HG03439 (cell line): Measurements from ENCODE around the gene KATNIP.

ENCODE experiments used
- ATAC-seq: cut with Tn5 transposase; IDR thresholded peaks from one replicate; pipeline ENCODE4 v1.9.1; 2021; ENCODE audit warnings: mild to moderate bottlenecking, moderate library complexity; ENCODE audit not compliant: unreplicated experiment

The KATNIP gene

DNA sequence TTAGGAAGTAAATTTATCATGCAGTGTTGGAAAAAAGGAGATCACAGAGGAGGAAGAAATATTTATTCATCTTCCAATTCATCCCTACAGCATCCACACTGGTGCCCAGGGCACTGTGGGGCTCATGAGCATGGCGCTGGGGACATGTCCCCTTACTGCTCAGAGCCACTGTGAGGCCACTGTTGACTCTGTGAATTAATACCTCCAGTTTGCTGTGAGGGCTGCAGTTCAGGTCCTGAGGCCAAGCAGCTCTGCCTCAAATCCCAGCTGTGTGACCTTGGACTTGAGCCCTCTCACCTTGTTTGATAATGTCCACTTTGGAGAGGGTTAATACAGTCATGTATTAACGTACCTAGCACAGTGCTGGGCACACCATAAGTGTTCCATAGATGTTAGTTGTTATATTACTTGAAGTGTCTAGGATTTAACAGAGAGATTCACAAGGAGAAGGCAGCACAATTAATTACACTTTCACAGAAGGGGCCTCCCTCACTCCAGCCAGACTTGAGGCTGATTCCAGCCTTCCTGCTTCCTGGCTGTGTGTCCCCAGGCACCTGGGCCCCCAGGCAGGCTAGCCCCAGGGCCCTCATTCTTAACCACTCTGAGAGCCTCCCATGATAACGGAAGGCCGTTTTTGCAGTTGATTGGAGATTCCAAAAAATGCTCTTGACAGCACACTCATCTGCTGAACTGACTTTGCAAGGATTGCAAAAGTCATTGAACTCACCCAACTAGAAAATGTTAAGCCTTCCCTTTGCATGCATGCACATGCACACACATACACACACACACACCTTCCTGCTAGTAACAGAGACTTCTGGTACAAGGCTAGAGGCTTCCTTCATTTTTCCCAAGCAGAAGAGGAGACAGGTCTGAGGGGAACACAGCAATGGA, 29.4 kb downstream of the KATNIP start:
- no peak for ATAC-seq

DNA sequence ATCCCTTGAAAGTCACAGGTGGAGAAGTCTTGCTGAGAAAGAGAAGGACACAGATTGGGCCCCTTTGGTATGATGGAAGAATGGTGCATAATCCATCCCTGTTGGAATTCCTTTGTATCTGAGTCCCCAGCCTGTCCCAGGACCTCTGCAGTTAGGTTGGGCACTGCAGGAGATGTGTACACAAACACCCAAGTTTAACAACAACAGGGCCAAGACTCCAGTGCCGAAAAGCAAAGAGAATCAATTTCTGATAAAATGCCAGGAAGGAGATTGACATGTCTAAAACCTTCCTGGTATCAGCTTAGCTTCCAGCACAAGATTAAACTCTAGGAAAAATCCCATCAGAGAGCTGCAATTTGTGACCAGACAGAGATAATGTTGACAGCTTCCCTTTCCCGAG, 32.9 kb downstream of the KATNIP start:
- ATAC-seq = no peak

DNA sequence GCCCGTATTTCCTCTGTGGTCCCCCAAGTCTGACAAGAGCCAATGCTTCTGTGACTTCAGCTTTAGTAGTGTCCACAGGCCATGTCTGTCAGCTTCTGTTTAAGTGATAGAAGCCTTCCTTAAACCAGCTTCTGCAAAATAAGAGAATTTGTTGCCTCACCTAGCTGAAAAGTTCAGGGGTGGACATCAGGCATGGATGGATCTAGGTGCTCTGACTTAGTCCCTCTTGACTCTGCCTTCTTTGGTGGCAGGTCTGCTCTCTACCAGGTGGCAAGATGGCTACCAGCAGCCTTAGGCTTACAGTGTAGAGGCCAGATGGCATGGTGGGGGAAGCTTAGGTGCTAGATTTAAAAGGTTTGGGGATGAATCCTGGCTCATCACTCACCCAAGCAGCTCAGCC, 33.7 kb downstream of the KATNIP start:
- no peak for ATAC-seq

DNA sequence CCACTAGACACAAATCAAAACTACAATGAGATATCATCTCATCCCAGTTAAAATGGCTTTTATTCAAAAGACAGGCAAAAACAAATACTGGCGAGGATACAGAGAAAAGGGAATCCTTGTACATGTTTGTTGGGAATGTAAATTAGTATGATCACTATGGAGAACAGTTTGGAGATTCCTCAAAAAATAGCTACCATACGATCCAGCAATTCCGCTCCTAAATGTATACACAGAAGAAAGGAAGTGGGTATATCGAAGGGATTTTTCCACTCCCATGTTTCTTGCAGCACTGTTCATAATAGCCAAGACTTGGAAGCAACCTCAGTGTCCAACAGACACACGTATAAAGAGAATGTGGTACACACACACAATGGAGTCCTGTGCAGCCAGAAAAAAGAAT, 35.3 kb downstream of the KATNIP start:
- ATAC-seq = no peak

DNA sequence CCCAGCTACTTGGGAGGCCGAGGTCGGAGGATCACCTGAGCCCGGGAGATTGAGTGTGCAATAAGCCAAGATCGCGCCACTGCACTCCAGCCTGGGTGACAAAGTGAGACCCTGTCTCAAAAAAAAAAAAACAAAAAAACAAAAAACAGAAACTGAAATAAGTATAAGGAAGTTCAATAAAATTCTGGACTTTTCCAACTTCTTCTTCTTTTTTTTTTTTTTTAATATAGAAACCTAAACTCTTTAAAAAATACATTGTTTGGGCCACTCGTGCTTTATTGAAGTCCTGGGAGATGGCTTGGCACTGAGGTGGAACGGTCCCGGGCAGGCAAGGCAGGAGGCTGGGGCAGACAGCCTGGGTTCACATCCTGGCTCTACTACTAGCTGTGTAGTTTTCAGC, 36.8 kb downstream of the KATNIP start:
- no peak for ATAC-seq

DNA sequence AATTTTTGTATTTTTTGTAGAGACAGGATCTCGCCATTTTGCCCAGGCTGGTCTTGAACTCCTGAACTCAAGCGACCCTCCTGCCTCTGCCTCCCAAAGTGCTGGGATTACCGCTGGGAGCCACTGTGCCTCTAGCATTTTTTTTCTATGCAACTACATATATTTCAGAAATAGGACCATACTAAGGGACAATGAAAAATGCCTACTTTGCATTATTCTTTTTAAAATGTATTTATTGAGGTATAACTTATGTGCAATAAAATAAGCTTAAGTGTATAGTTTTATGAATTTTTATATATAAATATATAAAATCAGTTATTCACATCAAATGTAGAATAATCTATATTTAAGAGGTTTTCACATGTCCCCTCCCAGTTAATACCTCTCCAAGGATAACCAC, 38.1 kb downstream of the KATNIP start:
- ATAC-seq = no peak

DNA sequence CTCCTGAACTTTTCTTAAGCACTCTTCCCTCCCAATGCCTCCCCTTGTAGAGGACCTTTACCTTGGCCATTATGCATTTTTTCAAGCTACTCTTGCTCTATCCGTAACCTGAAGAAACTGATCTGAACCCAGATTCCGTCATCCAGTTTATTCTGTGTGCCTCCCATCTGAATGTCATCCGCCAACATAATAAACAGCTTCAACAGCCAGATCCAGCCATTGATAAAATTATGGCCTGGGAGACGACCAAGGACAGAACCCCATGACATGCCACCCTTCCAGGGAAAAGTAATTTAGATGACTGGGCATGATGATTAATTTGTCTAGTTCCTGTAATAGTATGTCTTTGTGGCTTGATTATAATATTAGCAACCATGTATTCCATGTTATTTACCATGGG, 41.9 kb downstream of the KATNIP start:
- ATAC-seq = no peak

DNA sequence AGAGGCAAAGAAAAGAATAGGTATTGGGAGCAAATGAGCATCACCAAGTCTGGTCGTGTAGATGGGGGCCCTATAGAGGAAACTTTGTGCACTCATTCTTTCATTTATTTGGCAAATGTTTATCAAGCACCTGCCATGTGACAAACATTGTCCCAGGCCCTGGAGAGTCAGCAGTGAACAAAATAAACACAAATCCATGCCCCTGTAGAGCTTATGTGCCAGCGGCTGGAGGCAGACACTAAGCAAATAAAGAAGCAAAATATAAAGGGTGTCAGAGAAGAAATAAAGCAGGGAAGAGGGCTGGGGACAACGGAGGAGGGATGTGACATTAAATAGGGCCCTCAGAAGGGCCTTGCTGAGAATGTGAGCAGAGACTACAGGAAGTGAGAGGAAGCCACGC, 45.5 kb downstream of the KATNIP start:
- no peak for ATAC-seq

DNA sequence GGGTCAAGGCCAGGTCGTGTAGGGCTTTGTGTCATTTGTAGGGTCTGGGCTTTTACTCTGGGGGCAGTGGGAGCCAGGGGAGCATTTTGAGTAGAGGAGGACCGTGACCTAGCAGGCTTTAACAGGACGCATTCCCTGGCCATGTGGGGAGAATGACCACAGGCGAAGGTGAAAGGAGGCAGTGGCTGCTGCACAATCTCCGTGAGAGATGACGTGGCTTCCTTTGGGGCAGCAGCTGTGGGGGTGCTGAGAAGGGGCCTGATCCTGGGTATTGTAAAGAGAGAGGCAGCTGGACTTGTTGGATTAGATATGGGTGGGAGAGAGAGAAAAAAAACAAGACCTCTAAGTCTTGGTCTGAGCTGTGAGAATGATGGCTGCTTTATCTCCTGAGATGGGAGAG, 46.0 kb downstream of the KATNIP start:
- ATAC-seq = no peak

DNA sequence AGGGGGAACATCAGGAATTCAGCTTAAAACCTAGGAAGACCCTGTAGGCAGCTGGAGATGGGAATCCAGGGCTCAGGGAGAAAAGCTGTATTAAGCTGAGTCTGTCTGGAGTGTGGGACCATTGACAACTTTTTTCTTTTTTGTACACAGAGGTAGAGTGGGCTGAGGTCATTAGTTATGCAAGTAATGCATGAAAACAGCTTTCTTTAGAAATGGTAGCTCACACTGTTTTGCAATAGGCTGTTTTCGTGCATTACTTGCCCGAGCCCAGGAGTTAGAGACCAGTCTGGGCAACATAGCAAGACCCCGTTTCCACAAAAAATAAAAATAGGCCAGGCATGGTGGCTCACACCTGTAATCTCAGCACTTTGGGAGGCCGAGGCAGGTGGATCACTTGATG, 46.5 kb downstream of the KATNIP start:
- ATAC-seq = no peak

DNA sequence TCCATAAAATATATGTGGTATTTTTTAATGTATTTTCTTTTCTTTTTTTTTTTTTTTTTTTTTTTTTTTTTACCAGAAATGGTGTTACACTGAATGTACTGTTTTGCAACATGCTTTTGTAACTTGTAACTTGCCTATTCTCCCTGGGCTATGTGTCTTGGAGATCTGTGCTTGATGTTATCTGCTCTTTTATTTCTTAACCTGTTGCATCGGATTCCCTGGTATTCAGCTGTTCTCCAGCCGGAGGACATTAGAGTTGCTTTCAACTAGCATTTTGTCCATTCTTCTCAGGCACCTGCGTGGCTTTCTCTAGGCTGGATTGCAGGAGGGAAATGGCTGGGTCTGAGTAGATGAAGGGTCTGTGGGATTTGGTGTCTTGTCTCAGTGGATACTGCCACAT, 47.4 kb downstream of the KATNIP start:
- ATAC-seq = no peak

DNA sequence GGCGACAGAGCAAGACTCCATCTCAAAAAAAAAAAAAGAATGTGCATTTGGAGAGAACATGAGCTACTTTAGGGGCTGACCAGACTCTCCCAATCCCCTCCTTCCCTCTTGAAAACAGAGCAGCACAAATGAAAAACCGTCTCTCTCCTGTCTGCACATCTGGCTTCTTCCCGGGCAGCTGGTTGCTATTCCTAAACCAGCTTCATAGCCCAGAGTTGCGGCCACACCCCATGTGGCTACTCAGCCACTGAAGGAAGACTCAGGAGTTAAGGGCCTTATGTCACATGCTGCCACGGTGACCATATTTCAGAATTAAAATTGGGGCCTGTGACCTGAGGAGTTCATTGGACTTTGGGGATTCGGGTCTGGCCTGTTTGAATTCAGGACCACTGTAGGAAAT, 48.3 kb downstream of the KATNIP start:
- no peak for ATAC-seq

DNA sequence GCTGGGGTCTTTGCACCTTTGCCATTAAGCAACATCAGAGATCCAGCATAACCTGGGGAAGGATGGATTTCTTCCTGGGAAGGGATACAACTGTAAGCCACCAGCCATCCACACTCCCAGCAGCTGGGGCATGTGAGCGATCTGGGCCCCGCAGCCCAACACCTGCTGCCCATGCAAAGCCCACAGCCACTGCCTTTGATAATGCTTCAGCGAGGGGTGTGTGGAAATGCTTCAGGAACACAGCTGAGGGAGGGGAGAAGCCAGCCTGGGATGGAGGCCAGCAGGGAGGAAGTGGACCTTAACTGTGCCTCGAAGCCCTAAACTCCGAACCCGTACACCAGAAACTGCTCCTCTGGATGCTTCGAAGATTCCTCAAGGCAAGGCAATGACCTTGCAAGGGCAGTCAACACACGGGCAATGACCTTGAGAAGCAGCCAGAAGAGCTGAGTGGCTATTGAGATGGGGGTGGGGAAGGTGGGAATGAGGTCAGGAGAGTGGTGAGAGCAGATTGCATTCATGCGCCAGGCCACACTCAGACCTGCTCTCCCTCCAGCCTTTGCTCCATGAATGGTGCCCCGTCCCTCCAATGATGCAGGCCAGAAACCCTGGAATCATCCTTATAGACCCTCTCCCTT, 49.1 kb downstream of the KATNIP start:
- no peak for ATAC-seq

DNA sequence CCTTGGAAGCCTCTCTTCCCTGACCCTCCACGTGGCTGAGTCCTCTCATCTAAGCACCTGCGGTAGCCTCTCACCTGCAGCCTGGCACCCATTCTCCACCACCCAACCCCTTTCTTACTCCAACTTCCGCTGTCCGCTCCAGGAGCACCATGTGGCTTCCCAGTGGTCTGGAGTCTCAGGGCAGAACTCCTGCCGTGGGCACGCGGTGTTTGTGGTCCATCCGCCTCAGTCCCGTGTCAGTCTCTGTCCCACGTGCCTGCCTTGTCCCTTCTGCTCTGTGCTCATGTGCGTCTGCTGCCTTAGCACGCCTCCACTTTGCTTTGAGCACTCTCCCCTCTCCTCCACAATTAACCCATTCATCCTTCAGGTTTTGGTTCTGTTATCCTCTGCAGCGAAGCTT, 49.7 kb downstream of the KATNIP start:
- ATAC-seq = no peak
